Measurements from ENCODE around the gene ACP4.
"Not testable (repeated sequence)": the region's sequence is repeated elsewhere in the genome, so short reads cannot be mapped to it uniquely, and the experiment has no call there.

ACP4 gene

GRCh38 chr19:50799547-50799851, 9.3 kb downstream of the ACP4 start:
- no peaks in the 10 kb centered on the region for H3K9me3 Mint-ChIP-seq
- ATAC-seq = no peak
- H3K4me1 Mint-ChIP-seq = peaks cover 37% of the 10 kb centered on the region
- H3K36me3 Mint-ChIP-seq = peaks cover 91% of the 10 kb centered on the region
- no peak overlapping the region for H3K4me3 Mint-ChIP-seq
- peak overlapping the region; percentile 40 for H3K27ac Mint-ChIP-seq
- no peak for DNase-seq (ENCODE audit: low spot score in 2 of 2)

DNA sequence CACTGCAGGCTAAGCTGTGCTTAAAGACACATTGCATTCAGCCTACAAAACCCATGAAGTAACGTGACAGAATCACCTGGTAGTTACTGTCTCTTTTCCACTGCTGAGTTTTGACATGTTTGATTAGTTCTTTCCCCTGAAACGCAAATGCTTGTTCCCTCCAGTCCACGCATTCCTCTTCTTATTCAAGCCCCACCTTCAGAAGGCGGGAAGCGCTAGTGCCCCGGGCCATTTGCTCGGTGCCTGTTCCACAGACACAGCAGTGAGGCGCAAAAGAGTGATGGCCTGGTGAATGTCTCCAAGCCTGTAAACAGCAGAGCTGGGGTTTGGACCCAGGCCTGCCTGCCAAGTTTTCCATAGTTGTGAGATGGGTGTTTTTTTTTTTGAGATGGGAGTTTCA, 10.9 kb downstream of the ACP4 start:
- DNase-seq (ENCODE audit: low spot score in 2 of 2) = no peak
- H3K4me3 Mint-ChIP-seq = no peak overlapping the region
- H3K36me3 Mint-ChIP-seq = peaks cover 84% of the 10 kb centered on the region
- ATAC-seq = no peak
- H3K9me3 Mint-ChIP-seq = no peaks in the 10 kb centered on the region
- H3K27ac Mint-ChIP-seq = peak overlapping the region; percentile 59
- peaks cover 47% of the 10 kb centered on the region for H3K4me1 Mint-ChIP-seq

- H3K27ac Mint-ChIP-seq = peak overlapping the region; percentile 100
- peak; percentile 5 for ATAC-seq
- H3K4me1 Mint-ChIP-seq = peaks cover 51% of the 10 kb centered on the region
- no peak for DNase-seq (ENCODE audit: low spot score in 2 of 2)
- H3K9me3 Mint-ChIP-seq = no peaks in the 10 kb centered on the region
- H3K36me3 Mint-ChIP-seq = peaks cover 62% of the 10 kb centered on the region
- peak overlapping the region; percentile 99 for H3K4me3 Mint-ChIP-seq
Observed at GRCh38 chr19:50803633-50804419, 13.6 kb downstream of the ACP4 start.

GRCh38 chr19:50804420-50805272, 14.4 kb downstream of the ACP4 start:
- Mint-ChIP-seq H3K36me3 (peaks cover 54% of the 10 kb centered on the region), H3K9me3 (no peaks in the 10 kb centered on the region), H3K4me1 (peaks cover 51% of the 10 kb centered on the region), H3K4me3 (peak overlapping the region; percentile 99), H3K27ac (peak overlapping the region; percentile 100)
- peak; percentile 97 for ATAC-seq
- DNase-seq (ENCODE audit: low spot score in 2 of 2) = peak; percentile 87 to 98

DNA sequence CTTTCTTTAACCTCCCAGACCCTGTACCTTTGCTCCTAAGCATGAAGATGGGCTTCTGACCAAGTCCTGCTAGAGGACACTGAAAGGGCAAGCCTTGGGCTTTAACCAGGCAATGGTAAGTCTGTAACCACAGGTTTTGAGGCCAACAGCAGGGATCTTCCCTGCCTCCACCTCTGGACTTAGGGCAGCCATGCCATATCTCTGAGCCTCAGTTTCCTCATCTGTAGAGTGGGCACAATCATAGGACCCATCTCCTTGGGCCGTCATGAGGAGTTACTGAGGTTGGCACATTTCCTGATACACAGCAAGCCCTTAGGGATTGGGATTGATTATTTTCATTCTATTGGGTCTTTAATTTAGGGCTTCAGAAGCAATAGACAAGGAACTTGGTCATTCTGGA, 18.6 kb downstream of the ACP4 start:
- no peak overlapping the region for H3K4me3 Mint-ChIP-seq
- H3K27ac Mint-ChIP-seq = no peak overlapping the region
- H3K9me3 Mint-ChIP-seq = no peaks in the 10 kb centered on the region
- no peak for DNase-seq (ENCODE audit: low spot score in 2 of 2)
- ATAC-seq = no peak
- H3K4me1 Mint-ChIP-seq = peaks cover 20% of the 10 kb centered on the region
- H3K36me3 Mint-ChIP-seq = peaks cover 12% of the 10 kb centered on the region

- not testable (repeated sequence) for H3K27ac Mint-ChIP-seq; ATAC-seq; H3K36me3 Mint-ChIP-seq; H3K9me3 Mint-ChIP-seq; H3K4me1 Mint-ChIP-seq; H3K4me3 Mint-ChIP-seq; DNase-seq (ENCODE audit: low spot score in 2 of 2)
Observed at GRCh38 chr19:50811622-50812238, 21.5 kb downstream of the ACP4 start.

DNA sequence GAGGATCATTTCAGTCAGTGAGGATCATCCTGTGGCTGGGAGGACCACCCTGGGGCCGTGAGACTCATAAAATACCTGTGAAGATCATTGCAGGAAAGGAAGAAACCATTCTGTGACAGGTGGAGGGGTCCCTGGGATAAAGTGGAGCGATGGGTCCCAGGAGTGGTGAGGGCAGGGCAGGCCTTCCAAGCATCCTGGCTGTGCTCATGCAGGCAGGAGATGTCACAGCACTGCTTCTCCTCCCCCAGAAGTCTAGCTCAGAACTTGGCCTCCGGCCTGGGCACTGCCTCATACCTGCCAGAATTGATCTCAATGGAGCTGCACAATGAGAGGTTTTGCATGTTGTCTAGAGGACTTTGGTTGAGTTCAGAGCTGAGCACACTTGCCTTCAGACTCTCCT, 22.3 kb downstream of the ACP4 start:
- ATAC-seq (no peak), DNase-seq (ENCODE audit: low spot score in 2 of 2) (no peak)
- Mint-ChIP-seq H3K4me3 (no peak overlapping the region), H3K4me1 (peaks cover 16% of the 10 kb centered on the region), H3K36me3 (no peaks in the 10 kb centered on the region), H3K27ac (no peak overlapping the region), H3K9me3 (no peaks in the 10 kb centered on the region)

GRCh38 chr19:50814883-50815282, 24.7 kb downstream of the ACP4 start:
- H3K36me3 Mint-ChIP-seq = no peaks in the 10 kb centered on the region
- H3K4me3 Mint-ChIP-seq = no peak overlapping the region
- no peak for DNase-seq (ENCODE audit: low spot score in 2 of 2)
- peaks cover 40% of the 10 kb centered on the region for H3K4me1 Mint-ChIP-seq
- H3K9me3 Mint-ChIP-seq = no peaks in the 10 kb centered on the region
- H3K27ac Mint-ChIP-seq = no peak overlapping the region
- ATAC-seq = no peak

GRCh38 chr19:50815439-50815838, 25.2 kb downstream of the ACP4 start:
- H3K27ac Mint-ChIP-seq = no peak overlapping the region
- DNase-seq (ENCODE audit: low spot score in 2 of 2) (no peak), ATAC-seq (no peak)
- H3K9me3 Mint-ChIP-seq = no peaks in the 10 kb centered on the region
- H3K4me3 Mint-ChIP-seq = no peak overlapping the region
- no peaks in the 10 kb centered on the region for H3K36me3 Mint-ChIP-seq
- H3K4me1 Mint-ChIP-seq = peaks cover 45% of the 10 kb centered on the region

- peak; percentile 48 to 83 for DNase-seq (ENCODE audit: low spot score in 2 of 2)
- H3K4me3 Mint-ChIP-seq = peak overlapping the region; percentile 70
- H3K4me1 Mint-ChIP-seq = peaks cover 53% of the 10 kb centered on the region
- H3K27ac Mint-ChIP-seq = peak overlapping the region; percentile 85
- no peaks in the 10 kb centered on the region for H3K9me3 Mint-ChIP-seq
- H3K36me3 Mint-ChIP-seq = no peaks in the 10 kb centered on the region
- ATAC-seq = peak; percentile 51
Observed at GRCh38 chr19:50817941-50818858, 28.0 kb downstream of the ACP4 start.

DNA sequence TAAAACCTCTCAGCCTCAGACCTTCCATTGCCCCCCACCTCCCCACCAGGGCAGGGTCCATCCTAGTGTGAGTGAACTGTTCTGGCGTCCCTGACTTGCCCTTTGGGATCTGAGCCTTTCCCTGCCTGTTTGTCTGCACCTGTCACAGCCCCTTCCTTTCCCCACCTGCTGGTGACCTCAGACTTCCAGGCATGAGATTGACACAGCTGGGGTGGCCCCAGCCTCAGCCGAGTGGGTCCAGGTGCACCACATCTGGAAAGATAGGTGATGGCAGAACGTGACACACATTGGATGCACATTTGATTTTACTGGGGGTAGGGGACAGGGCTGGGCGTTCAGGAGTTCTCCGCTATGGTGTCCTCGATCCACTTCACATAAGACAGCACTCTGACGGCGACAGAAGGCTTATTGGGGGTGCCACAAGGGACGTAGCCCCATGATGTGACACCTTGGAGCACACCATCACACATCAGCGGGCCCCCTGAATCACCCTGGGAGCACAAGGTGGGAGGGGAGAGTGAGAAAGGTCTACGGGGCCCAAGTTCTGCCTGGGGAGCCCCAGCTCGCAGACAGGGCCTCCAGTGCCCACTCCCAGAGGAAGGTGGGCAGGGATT, 28.8 kb downstream of the ACP4 start:
- peaks cover 53% of the 10 kb centered on the region for H3K4me1 Mint-ChIP-seq
- no peaks in the 10 kb centered on the region for H3K36me3 Mint-ChIP-seq
- H3K27ac Mint-ChIP-seq = no peak overlapping the region
- no peaks in the 10 kb centered on the region for H3K9me3 Mint-ChIP-seq
- ATAC-seq (no peak), DNase-seq (ENCODE audit: low spot score in 2 of 2) (no peak)
- H3K4me3 Mint-ChIP-seq = peak overlapping the region; percentile 70

DNA sequence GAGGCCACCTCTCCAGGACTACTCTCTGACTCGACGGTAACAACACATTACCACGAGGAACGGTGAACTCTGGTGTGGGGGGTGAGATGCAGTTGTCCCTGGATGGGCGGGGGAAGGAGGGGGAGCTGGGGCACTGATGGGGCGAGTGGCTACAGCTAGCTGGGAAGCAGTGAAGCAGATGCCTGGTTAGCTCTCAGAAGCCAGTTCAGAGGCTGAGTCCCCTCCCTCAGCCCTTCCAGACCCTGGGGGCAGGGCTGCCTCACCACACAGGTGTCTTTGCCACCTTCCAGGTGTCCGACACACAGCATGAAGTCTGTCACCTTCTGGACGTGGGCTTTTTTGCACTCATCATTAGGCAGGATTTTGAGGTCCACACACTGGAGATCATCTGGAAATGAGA, 29.4 kb downstream of the ACP4 start:
- ATAC-seq (no peak), DNase-seq (ENCODE audit: low spot score in 2 of 2) (no peak)
- H3K36me3 Mint-ChIP-seq = no peaks in the 10 kb centered on the region
- H3K9me3 Mint-ChIP-seq = no peaks in the 10 kb centered on the region
- H3K4me3 Mint-ChIP-seq = peak overlapping the region; percentile 70
- H3K27ac Mint-ChIP-seq = peak overlapping the region; percentile 49
- H3K4me1 Mint-ChIP-seq = peaks cover 53% of the 10 kb centered on the region

- H3K4me1 Mint-ChIP-seq = peaks cover 53% of the 10 kb centered on the region
- no peaks in the 10 kb centered on the region for H3K36me3 Mint-ChIP-seq
- H3K27ac Mint-ChIP-seq = peak overlapping the region; percentile 49
- peak overlapping the region; percentile 39 for H3K4me3 Mint-ChIP-seq
- no peaks in the 10 kb centered on the region for H3K9me3 Mint-ChIP-seq
- ATAC-seq = no peak
- DNase-seq (ENCODE audit: low spot score in 2 of 2) = no peak
Observed at GRCh38 chr19:50820086-50820485, 29.9 kb downstream of the ACP4 start.

GRCh38 chr19:50820549-50821247, 30.5 kb downstream of the ACP4 start:
- ATAC-seq (no peak), DNase-seq (ENCODE audit: low spot score in 2 of 2) (no peak)
- Mint-ChIP-seq H3K4me1 (peaks cover 53% of the 10 kb centered on the region), H3K27ac (peak overlapping the region; percentile 49), H3K4me3 (peak overlapping the region; percentile 39), H3K9me3 (no peaks in the 10 kb centered on the region), H3K36me3 (no peaks in the 10 kb centered on the region)
